Urinary bladder (tissue), 4 donors: ENCODE data around the gene MYD88. TPM values are rescaled to one million over a fixed set of nuclear protein-coding genes. Genes with fewer than 3 reads are reported as not detected.

ENCODE experiments used
- DNase-seq: peaks from one replicate; pipeline ENCODE4 v3.0.0-alpha.2; 2015; ENCODE audit errors: extremely low spot score
- H3K27ac ChIP-seq: one replicate; pipeline ENCODE4 v1.5.1; 2013; ENCODE audit warnings: low read depth, mild to moderate bottlenecking, moderate library complexity
- H3K36me3 ChIP-seq: one replicate; pipeline ENCODE4 v1.6.1; 2013; ENCODE audit warnings: mild to moderate bottlenecking, moderate library complexity; ENCODE audit not compliant: insufficient read depth
- H3K4me1 ChIP-seq: one replicate; pipeline ENCODE4 v1.6.1; 2013; ENCODE audit warnings: mild to moderate bottlenecking, moderate library complexity; ENCODE audit not compliant: insufficient read depth
- H3K4me3 ChIP-seq: one replicate; pipeline ENCODE4 v1.5.1; 2013; ENCODE audit warnings: low read depth, low read length
- WGBS: extraction: QIAGEN DNeasy Blood & Tissue Kit; methylation state at CpG from one replicate; pipeline ENCODE4 v1.1.7; 2013; 5-methylcytosine and 5-hydroxymethylcytosine counted together
- polyA plus RNA-seq: library from polyadenylated mRNA; stranded (reverse); fragments of 200-250 nt; gene quantifications from one replicate; pipeline ENCODE4 v1.2.3, GENCODE V29; 2013
- total RNA-seq: library from RNA; depleted of rRNA; stranded (reverse); fragments of >200 nt; gene quantifications from one replicate; pipeline ENCODE4 v1.2.3, GENCODE V29; 2014
- donor health status: healthy with polysubstance abuse.
- donor health status: healthy.

Gene MYD88
- total and polyA plus RNA-seq, 2 donors = 8.0 to 36.3 TPM

GRCh38 chr3:38164643-38164951 is 26.1 kb downstream of the MYD88 start:
- Histone ChIP-seq H3K4me3 (peak overlapping the region; percentile 40), H3K36me3 (no peaks in the 10 kb centered on the region), H3K4me1 (peaks cover 2% of the 10 kb centered on the region), H3K27ac (peak overlapping the region; percentile 86)
- DNase-seq = no peak
- 2% methylated on average over 17 of the region's 17 CpGs for WGBS

DNA sequence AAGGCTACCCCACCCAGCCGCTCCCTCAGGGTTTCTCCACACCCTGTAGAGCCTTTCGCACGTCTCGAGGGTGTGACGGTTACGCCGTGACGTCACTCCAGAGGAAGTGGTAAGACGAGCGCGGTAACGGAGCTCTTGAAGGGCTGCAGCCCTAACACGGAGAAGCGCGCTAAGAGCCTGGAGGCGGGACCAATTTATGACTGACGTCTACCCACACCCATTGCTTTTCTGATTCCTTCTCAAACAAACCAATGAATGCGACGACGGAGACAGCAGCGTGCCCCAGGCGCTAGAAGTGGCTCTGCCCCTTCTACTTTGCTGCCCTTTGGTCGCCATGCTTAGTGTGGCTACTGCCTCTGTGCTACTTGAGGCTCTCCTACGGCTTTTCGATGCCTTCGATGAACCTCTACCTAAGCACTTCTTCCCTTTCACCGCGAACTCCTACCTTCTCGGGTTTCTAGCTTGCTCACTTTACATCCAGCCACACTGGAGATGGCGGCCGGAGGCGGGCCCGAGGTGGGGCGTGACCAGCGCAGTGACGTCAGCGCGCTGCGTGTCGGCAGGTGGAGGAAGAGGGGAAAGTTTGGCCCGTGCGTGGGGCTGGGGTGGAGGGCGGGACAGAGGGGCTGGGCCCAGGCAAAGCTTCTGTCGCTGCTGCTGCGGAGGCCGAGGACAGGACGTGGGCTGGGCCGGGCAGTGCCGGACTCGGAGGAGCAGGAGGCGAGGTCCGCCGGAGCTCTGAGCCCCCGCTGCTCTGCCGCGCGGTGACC is 26.7 kb downstream of the MYD88 start, which contains the start of gene OXSR1:
Gene OXSR1, plus strand, starts transcription at position 586 of the 770 bp plus-strand sequence. CDS start 340 bp downstream, outside the sequence.
- Histone ChIP-seq H3K27ac (peak within 1 kb of the TSS; percentile 99), H3K36me3 (no peaks in the 10 kb centered on the region), H3K4me3 (peak within 1 kb of the TSS; percentile 78), H3K4me1 (peaks cover 2% of the 10 kb centered on the region)
- DNase-seq = peak; percentile 99
- under 1% methylated on average over 57 of the region's 57 CpGs for WGBS

GRCh38 chr3:38165722-38166387 is 27.4 kb downstream of the MYD88 start:
- Histone ChIP-seq H3K36me3 (no peaks in the 10 kb centered on the region), H3K4me3 (peak overlapping the region; percentile 78), H3K27ac (peak overlapping the region; percentile 99), H3K4me1 (peaks cover 2% of the 10 kb centered on the region)
- under 1% methylated on average over 62 of the region's 62 CpGs for WGBS
- no peak for DNase-seq

- H3K36me3 ChIP-seq = no peaks in the 10 kb centered on the region
- peaks cover 2% of the 10 kb centered on the region for H3K4me1 ChIP-seq
- H3K27ac ChIP-seq = no peak overlapping the region
- no peak overlapping the region for H3K4me3 ChIP-seq
- WGBS = 88% methylated on average over 4 of the region's 4 CpGs
- no peak for DNase-seq
Measured at GRCh38 chr3:38167591-38167990, 29.1 kb downstream of the MYD88 start.

GRCh38 chr3:38168151-38169026 is 29.9 kb downstream of the MYD88 start:
- Histone ChIP-seq H3K36me3 (no peaks in the 10 kb centered on the region), H3K4me1 (peaks cover 4% of the 10 kb centered on the region), H3K4me3 (no peak overlapping the region), H3K27ac (no peak overlapping the region)
- 90% methylated on average over 4 of the region's 4 CpGs for WGBS
- DNase-seq = no peak

- Histone ChIP-seq H3K4me3 (no peak overlapping the region), H3K4me1 (peaks cover 4% of the 10 kb centered on the region), H3K27ac (no peak overlapping the region), H3K36me3 (no peaks in the 10 kb centered on the region)
- no peak for DNase-seq
- WGBS = 72% methylated on average over 1 of the region's 1 CpG
Measured at GRCh38 chr3:38169027-38169317, 30.5 kb downstream of the MYD88 start.

DNA sequence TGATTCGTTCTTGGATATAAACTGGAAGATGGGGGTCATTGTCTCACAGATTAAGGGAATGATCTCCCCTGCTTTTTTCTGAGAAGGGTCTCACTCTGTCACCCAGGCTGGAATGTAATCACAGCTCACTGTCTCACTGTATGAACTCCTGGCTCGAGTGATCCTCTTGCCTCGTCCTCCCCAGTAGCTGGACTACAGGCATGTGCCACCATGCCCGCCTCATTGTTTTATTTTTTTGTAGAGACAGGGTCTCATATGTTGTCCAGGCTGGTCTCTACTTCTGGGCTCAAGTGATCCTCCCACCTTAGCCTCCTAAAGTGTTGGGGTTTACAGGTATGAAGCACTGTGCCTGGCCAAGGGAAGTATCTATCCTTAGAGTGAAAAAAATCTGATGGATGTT is 32.3 kb downstream of the MYD88 start:
- DNase-seq = no peak
- no peak overlapping the region for H3K4me3 ChIP-seq
- WGBS = 87% methylated on average over 4 of the region's 4 CpGs
- no peak overlapping the region for H3K27ac ChIP-seq
- peaks cover 4% of the 10 kb centered on the region for H3K4me1 ChIP-seq
- H3K36me3 ChIP-seq = no peaks in the 10 kb centered on the region

DNA sequence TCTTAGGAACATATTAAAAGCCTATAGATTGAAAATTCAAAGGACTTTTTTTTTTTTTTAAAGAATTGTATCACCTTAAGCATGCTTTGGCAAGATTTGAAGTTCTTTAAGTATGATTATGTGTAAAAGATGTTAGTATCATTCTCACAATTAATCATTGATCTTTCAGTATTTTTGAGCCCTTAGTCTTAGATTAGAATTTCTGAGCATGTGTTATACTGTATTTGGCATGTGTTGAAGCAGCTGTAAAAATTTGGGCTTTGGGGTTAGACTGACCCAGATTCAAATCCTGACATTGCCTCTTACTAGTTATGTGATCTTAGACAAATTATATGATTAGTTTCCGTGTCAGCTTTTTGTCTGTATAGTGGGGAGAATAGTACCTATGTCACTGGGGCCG is 33.2 kb downstream of the MYD88 start:
- Histone ChIP-seq H3K27ac (no peak overlapping the region), H3K36me3 (no peaks in the 10 kb centered on the region), H3K4me1 (peaks cover 1% of the 10 kb centered on the region), H3K4me3 (no peak overlapping the region)
- no peak for DNase-seq
- WGBS = 88% methylated on average over 2 of the region's 2 CpGs

GRCh38 chr3:38173834-38174418 is 35.5 kb downstream of the MYD88 start:
- Histone ChIP-seq H3K36me3 (no peaks in the 10 kb centered on the region), H3K4me3 (no peak overlapping the region), H3K4me1 (peaks cover 1% of the 10 kb centered on the region), H3K27ac (no peak overlapping the region)
- DNase-seq = no peak
- 91% methylated on average over 5 of the region's 5 CpGs for WGBS

DNA sequence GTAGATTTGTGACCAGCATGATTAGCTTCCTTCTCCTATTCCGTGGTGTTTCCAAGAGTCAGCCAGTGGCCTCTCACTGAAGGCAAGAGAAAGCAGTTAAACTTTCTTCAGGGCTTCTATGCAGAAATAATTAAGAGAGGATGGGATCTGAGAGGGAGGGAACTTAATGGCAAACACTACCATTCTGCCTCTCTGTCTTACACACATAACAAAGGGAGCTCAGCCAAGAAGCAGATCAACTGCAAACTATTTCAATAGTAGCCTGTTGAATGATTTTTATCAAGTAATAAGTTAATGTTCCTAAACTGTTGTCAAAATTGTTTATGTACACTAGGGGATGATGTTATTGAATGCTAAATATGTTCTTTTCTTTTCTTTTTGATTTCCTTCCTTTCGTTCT is 38.7 kb downstream of the MYD88 start:
- WGBS = 38% methylated on average over 2 of the region's 2 CpGs
- Histone ChIP-seq H3K27ac (no peak overlapping the region), H3K4me3 (no peak overlapping the region), H3K4me1 (peaks cover 1% of the 10 kb centered on the region), H3K36me3 (peaks cover 2% of the 10 kb centered on the region)
- no peak for DNase-seq

DNA sequence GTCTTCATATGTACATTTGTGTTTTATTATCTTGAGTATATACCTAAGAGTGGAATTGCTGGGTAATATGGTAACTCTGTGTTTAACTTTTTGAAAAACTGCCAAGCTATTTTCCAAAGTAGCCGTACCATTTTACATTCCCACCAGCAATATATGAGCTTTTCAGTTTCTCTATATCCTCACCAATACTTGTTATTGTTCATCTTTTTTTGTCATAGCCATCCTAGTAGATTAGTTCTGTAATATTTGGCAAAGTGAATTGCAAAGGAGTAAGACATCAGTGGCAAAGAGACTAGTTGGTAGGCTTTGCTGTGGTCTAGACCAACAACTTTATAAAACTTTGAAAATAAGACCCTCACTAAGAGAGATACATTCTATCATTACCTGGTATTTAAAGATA is 48.3 kb downstream of the MYD88 start:
- no peak overlapping the region for H3K27ac ChIP-seq
- H3K36me3 ChIP-seq = no peaks in the 10 kb centered on the region
- WGBS = 99% methylated on average over 1 of the region's 1 CpG
- no peaks in the 10 kb centered on the region for H3K4me1 ChIP-seq
- DNase-seq = no peak
- H3K4me3 ChIP-seq = no peak overlapping the region

DNA sequence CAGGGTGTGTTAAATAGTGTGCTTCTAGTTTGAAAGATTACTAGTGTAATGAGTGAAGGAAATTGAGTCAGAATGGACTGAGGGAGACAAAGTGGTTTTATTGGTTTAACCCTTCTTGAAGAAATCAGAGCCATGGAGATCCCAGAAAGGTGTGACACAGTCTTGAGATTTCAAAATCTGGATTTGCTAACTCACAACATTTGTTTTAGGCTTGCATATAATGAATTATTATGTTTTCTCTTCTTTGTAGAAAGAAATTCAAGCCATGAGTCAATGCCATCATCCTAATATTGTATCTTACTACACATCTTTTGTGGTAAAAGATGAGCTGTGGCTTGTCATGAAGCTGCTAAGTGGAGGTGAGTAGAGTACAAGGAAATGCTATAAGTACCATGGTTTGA is 52.0 kb downstream of the MYD88 start:
- Histone ChIP-seq H3K4me3 (no peak overlapping the region), H3K36me3 (no peaks in the 10 kb centered on the region), H3K4me1 (no peaks in the 10 kb centered on the region), H3K27ac (no peak overlapping the region)
- DNase-seq = no peak
